Activated T-helper 9 cell treated with anti-CD3 and anti-CD28 coated beads, Interleukin-2, amount 50 U/mL, for 16 hours (primary cell): ENCODE data around the gene GPR27.

Experiments used
- DNase-seq: peaks from one replicate; pipeline ENCODE4 v3.0.0-alpha.2; 2020; ENCODE audit warnings: low read depth

Gene GPR27

GRCh38 chr3:71785532-71786216, 32.0 kb downstream of the GPR27 start:
- DNase-seq = no peak

- no peak for DNase-seq
Observed at GRCh38 chr3:71786217-71786549, 32.5 kb downstream of the GPR27 start.

- no peak for DNase-seq
Observed at GRCh38 chr3:71786551-71786950, 32.9 kb downstream of the GPR27 start.

- DNase-seq = no peak
Observed at GRCh38 chr3:71787851-71788405, 34.3 kb downstream of the GPR27 start.

- DNase-seq = no peak
Observed at GRCh38 chr3:71789922-71790321, 36.3 kb downstream of the GPR27 start.

- no peak for DNase-seq
Observed at GRCh38 chr3:71791634-71792033, 38.0 kb downstream of the GPR27 start.

GRCh38 chr3:71796290-71796689, 42.6 kb downstream of the GPR27 start:
- no peak for DNase-seq

GRCh38 chr3:71797455-71797854, 43.8 kb downstream of the GPR27 start:
- no peak for DNase-seq

GRCh38 chr3:71800023-71800422, 46.4 kb downstream of the GPR27 start:
- DNase-seq = no peak

GRCh38 chr3:71801986-71802385, 48.3 kb downstream of the GPR27 start:
- no peak for DNase-seq

GRCh38 chr3:71803248-71803647, 49.6 kb downstream of the GPR27 start:
- DNase-seq = no peak

GRCh38 chr3:71805199-71805598, 51.5 kb downstream of the GPR27 start:
- DNase-seq = no peak

- no peak for DNase-seq
Observed at GRCh38 chr3:71805691-71806090, 52.0 kb downstream of the GPR27 start.
